EH (cell line): ENCODE results near the gene NRL.

Experiments used
- DNase-seq: peaks from one replicate; pipeline ENCODE4 v3.0.0-alpha.2; 2015; ENCODE audit warnings: low read depth

NRL gene

DNA sequence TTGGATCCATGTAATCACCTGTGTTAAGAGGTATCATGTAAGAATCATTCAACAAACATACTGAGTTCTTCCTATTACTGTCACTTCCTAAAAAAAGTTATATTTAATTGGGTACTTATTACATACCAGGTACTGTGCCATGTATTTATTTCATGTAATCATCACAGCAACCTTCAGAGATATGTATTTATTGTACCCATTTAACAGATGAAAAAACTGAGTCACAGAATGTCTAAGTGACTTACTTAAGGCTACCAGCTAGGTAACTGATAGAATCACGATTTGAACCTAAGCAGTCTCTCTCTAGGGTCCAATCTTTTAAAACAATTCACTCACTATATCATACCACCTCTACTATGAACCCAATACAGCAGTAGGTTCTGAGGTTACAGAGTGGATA, 29.7 kb upstream of the NRL start:
- DNase-seq, result no peak

DNA sequence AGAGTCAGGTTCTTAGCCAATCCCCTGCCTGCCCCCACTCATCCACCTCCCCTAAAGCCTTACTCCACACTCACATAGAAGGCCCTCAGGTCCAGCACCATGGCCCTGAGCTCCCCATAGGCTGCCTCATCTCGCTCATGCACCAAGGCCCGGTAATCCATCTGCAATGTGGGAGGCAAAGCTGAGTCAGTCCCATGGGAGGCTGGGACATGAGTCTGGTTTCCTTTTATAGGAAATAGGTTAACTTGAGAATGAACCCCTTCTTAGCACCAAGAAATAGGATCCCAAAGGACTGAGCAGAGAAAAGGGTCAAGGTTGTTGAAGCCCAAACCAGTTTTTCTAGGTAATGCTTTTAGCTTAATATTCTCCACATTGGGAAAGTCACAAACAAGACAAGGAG, 28.8 kb upstream of the NRL start:
- peak; percentile 22 for DNase-seq

DNA sequence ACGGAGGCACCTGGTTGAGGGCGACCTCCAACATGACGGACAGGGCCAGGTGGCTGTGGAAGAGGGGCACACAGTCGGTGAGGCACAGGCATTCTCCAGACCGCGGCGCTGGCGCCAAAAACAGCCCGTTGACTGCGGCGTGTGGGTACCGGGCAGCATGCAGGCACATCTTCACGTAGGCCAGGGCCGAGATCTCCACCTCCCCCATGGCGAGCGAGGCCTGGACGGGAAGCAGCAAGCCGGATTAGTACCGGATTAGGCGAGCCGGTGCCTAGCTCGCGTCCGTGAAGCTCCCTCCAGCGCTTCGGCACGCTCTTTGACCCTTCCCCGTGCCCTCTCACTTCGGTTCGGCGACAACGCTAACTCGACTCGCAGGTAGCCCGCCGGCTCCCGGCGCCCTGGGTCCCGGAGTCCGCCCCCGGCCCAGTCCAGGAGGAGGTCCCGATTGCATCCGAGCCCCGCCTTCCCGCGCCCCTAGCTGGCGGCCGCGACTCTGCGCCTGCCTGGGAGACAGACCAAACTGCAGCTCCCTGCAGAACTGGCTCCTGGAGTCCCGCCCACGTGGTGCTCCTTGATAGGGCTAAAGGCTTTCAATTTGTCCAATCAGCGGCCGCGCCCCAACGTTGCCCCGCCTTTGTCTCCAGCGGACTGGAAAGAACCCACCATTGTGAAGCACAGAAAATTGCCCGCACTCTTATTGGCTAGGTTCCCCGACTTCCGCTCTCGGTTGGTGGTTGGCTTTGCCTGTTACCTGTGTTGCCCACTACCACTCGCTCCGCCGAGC, 26.5 kb upstream of the NRL start, which contains the start of gene EMC9:
TSS of gene EMC9 (minus strand) at position 495 of the 784 bp plus-strand sequence. CDS start at position 208, 287 bp downstream.
- peak; percentile 100 for DNase-seq

DNA sequence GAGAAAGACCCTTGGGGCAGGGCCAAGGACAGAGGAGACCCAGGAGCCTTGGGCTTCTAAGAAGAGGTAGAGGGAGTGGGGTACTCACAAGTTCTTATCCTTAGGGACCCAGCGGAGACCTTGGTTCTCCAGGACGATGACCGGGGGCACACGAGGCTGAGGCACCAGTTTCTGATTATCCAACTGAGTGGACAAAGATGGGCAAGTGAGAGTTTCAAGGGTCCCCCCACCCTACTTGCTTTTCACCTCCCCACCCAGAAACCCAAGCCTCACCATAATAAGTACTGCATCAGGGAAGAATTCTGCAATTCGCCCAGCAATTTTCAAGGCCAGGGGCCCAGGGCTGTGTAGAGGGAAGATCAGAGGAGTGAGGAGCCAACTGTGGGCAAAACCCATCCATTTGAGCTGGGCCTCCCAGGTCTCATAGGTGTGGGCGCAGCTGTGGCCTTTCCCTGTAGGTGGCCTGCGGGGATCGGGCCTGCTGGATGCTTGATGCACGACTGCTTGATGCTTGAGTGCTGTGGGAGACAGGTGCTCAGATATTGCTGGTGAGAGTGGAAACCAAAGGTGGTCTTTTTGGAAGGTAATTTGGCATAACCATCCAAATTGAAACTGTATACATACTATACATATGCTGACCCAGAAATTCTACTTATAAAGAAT, 24.7 kb upstream of the NRL start:
- DNase-seq, result no peak

DNA sequence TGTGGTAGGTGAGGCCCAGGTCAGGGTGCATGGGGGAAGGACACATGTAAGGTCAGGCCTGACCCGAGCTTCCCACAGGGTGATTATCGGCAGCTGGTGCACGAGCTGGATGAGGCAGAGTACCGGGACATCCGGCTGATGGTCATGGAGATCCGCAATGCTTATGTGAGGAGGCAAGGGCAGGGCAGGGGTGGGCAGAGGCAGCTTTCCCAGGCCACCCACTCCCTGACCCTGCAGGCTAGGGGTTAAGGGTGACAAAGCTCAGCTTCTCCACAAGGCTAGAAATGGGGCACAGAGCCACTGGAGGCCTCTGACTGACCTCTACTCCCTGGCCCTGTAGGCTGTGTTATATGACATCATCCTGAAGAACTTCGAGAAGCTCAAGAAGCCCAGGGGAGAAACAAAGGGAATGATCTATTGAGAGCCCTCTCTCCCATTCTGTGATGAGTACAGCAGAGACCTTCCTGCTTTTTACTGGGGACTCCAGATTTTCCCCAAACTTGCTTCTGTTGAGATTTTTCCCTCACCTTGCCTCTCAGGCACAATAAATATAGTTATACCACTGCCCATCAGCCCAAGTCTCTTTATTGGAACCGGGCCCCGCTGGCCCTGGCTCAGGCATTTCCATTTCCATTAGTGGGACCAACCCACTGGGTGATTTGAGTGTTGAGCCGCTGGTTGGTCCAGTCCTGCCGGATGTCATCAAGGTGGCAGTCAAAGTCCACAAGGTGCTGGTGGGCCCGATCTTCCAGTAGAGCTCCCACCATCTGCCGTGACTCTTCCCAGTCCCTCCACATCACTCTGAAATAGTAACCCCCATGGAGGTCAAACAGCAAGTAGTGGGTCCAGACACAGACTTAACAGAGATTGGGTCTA, 23.9 kb upstream of the NRL start:
- no peak for DNase-seq

DNA sequence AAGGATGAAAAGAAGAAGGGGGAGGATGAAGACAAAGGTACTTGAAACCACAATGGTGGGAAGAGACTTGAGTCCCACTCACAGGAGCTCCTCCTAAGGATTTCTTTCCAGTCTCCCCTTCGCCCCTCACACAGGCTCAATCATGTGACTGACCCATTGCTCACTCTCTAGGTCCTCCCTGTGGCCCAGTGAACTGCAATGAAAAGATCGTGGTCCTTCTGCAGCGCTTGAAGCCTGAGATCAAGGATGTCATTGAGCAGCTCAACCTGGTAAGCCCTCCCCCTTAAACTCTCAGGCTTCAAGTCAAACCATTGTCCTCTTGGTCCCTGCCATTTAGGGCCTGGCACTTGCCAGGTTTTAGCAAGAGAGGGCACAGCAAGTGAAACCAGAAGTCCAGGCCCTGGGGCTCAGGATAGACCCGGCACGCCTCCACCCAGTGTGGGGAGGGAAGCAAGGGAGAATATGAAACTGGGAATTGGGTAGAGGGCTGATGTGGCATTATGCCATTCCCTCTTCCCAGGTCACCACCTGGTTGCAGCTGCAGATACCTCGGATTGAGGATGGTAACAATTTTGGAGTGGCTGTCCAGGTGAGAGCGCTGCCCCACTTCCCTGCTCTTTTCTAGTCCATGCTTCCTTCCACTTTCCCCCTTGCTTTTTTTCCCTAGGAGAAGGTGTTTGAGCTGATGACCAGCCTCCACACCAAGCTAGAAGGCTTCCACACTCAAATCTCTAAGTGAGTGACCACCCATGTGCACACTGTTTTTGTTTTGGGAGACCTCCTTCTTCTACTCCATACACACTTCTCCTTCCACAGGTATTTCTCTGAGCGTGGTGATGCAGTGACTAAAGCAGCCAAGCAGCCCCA, 23.0 kb upstream of the NRL start:
- no peak for DNase-seq

DNA sequence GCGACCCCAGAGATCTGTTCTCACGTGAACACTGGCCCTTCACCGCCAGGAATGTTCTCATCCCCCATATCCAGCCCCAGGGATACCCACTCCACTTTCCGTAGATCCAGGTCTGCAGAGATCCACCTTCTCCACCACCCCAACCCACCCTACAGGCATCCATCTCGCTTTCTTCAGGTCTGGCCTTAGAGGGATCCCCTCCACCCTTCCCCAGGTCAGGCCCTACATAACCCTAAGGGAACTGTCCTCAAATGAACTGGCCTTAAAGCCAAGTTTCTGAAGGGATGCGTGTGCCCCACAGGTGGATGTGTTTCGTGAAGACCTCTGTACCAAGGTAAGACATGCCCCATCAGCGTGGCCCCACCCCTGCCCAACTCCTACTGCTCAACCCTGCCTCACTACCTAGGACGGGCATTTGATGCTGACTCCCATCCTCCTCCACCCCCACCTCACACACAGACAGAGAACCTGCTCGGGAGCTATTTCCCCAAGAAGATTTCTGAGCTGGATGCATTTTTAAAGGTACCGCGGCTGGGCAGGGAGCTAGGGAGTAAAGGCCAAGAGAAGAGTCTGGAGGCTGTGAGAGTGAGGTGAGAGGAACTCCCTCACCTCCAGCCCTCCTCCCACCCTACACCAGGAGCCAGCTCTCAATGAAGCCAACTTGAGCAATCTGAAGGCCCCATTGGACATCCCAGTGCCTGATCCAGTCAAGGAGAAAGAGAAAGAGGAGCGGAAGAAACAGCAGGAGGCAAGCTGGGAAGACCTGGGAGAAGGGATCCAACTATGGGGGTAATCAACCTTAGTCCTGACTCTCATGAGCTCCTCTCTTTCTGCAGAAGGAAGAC, 22.2 kb upstream of the NRL start:
- DNase-seq, result peak; percentile 3

DNA sequence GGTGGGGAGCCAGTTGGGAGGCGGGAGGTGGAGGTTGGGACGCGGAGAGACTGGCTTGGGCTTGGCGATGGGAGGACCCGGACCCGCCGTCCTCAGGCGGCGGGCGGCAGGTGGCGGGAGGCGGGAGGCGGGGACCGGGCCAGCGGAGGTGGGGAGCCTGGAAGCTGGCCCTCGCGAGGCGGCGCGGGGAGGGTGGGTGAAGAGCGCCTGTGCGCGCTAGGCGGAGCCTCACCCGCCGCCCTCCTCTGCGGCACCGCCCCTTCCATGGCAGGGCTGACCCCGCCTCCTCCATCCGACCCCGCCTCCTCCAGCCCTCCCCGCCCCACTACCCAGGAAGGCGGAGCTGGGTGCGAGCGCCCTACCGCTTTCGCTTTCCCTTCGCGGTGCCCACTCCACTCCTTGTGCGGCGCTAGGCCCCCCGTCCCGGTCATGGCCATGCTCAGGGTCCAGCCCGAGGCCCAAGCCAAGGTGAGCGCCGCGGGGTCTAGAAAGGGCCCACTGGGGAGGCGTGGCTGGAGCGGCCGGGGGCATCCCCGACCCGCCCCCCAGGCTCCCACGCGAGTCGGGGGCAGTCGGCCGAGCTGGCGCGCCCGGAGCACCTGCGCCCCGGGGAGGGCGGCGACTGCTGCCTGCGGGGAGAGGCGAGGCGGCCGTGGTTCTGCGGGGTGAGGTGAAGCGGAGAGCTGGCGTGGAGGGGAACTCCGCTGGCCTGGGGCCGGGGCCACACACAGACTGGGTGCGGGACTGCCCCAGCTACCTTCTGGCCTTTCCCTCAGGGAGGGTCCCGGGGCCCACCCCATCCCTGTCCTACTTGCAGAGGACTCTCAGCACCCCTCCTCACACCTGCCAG, 21.3 kb upstream of the NRL start, which contains the start of gene PSME1:
TSS of gene PSME1 (plus strand) at position 361 of the 850 bp plus-strand sequence. CDS start at position 430, 69 bp downstream.
- DNase-seq, result peak; percentile 90

DNA sequence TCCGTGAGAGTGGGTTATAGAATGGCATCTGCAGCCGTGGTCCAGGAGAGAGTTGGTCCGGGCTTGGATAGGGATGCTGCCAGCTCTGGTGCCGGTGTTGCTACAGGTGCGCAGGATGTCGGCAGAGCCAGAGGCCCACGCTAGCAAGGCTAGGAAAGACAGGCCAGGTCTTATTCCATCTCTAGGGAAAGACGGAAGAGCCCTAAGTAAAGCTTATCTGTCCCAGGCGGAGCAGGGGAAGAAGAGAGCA, 20.8 kb upstream of the NRL start:
- DNase-seq, result no peak

DNA sequence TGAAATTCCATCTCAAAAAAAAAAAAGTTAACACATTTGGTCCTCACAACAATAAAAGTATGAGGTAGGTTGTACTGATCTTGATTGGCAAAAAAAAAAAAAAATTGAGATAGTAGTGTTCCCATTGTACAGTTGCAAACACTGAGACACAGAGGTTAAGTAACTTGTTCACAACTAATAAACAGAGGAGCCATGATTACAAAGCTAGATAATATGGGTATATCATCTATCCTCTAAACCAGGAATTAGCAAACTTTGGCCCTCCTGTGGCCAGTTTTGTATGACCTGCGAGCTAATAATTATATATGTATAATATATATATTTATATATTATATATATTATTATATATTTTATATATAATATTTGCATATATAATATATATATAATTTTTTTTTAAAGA, 19.0 kb upstream of the NRL start:
- no peak for DNase-seq

DNA sequence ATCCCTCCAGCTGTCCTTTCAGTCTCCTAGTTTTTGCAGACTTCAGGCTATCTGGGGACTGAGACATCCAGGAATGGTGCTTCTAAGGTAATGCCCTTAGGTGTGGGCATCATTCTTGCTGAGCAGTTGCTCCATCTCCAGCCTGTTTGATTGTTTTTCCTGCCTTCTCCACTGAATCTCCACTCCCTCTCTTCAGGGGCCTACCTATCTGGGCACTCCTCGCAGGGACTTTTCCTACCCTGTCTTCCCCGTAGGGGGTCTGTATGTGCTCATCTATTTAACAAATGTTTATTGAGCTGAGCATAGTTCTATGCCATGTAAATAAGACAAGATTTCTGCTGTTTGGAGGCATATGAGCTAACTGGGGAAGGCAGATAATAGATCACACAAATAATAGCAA, 18.2 kb upstream of the NRL start:
- no peak for DNase-seq

DNA sequence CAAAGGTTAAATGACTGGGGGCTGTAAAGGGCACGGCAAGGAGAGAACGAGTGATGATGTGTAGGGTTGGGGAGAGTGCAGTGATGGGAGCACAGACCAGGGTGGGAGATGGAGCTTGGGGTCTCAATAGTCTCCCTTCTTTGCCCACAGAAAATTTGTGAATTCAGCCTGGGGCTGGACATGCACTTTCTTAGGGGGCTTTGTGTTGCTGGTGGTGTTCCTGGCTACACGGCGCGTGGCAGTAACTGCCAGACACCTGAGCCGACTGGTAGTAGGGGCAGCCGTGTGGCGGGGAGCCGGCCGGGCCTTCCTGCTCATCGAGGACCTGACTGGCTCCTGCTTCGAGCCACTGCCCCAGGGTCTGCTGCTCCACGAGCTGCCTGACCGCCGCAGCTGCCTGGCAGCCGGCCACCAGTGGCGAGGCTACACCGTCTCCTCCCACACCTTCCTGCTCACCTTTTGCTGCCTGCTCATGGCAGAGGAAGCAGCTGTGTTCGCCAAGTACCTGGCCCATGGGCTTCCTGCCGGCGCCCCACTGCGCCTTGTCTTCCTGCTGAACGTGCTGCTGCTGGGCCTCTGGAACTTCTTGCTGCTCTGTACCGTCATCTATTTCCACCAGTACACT, 17.4 kb upstream of the NRL start:
- DNase-seq, result no peak

DNA sequence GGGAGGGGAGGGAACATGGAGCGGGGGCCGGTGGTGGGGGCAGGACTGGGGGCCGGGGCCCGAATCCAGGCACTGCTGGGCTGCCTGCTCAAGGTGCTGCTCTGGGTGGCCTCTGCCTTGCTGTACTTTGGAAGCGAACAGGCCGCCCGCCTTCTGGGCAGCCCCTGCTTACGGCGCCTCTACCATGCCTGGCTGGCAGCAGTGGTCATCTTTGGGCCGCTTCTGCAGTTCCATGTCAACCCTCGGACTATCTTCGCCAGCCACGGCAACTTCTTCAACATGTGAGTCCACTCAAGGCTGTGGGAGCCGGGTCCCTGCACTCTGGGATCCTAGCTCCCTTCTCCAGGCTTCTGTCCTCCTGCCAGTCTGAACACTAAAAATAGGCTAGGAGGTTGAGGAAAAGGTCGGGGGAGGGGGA, 16.8 kb upstream of the NRL start:
- DNase-seq, result no peak

DNA sequence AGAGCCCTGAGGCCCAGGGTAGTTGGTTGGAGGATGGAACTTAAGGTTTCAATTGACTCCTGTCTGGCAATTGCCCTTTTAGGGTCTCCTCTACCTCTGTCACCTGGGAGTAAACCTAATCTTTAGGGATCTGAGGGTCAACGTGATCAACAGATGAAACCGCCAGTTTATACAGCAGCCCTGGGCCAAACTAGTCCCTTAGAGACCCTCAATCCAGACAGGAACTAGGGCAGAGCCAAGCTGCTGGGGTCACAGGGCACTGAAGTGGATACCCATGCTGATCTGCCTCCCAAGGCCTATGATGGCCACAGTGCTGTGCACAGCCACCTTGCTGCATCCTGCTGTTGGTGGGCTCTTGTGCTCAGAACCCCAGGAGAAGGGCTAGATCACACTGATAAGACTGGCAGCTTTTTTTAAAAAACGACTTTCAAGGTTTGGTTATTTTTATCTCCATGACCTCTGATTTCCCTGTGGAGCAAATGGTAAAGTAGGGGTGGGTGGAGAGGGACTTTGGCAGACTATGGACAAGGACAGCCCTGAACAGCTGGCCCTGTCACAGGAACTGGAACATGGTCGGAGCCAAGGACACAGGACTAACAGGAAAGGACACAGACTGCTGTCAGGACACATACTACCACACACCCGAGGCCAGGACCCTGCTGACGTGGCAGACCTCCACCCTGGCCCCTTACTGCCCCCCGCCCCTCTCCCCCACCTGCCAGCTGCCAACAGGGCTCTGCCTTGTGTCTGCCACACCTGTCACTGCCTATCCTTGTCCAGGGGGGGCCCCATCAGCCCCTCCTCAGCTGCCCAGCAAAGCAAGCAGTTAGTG, 16.2 kb upstream of the NRL start:
- DNase-seq, result no peak

DNA sequence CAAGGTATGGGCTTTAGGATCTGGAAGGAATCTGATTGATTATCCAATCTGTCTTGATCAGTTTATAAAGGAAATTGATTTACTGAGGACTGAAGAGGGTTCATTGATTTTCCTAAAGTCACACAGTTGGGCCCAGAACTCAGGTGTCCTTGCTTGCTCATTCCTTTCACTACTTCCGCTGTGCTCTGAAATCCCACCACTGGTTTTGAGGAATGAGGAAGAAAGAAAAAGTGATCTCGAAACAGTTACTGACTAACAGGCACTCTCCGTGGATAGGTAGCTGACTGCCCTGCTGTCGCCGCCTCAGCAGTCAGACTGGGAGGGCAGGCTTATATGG, 15.6 kb upstream of the NRL start, which contains the start of gene FITM1:
TSS of gene FITM1 (plus strand) at position 280 of the 337 bp plus-strand sequence. CDS start 905 bp downstream, outside the sequence.
- DNase-seq, result no peak

DNA sequence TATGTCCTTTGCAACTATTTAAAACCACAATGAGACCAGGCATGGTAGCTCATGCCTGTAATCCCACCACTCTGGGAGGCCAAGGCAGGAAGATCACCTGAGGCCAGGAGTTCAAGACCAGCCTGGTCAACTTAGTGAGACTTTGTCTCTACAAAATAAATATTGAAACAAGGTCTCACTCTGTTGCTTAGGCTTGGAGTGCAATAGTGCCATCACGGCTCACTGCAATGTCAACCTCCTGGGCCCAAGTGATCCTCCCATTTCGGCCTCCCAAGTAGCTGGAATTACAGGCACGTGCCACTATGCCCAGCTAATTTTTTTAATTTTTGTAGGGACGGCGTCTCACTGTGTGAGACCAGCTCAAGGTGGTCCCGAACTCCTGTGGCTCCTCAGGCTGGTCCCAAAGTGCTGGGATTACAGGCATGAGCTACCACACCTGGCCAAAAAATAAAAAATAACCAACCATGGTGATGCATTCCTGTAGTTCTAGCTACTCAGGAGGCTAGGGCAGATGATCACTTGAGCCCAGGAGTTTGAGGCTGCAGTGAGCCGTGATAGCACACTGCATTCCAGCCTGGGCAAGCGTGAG, 14.8 kb upstream of the NRL start:
- DNase-seq, result no peak

DNA sequence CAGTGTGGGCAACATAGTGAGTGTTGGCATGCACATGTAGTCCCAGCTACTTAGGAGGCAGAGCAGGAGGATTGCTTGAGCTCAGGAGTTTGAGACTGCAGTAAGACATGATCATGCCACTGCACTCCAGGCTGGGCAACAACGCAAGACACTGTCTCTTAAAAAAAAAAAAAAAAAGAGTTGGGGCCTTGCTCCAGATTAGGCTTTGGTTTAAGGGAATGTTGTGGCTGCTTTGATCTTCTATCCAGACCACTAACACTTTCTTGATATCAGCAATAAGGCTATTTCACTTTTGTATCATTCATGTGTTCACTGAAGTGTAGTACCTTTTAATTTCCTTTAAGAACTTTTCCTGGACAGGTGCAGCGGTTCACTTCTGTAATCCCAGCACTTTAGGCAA, 12.9 kb upstream of the NRL start:
- no peak for DNase-seq

DNA sequence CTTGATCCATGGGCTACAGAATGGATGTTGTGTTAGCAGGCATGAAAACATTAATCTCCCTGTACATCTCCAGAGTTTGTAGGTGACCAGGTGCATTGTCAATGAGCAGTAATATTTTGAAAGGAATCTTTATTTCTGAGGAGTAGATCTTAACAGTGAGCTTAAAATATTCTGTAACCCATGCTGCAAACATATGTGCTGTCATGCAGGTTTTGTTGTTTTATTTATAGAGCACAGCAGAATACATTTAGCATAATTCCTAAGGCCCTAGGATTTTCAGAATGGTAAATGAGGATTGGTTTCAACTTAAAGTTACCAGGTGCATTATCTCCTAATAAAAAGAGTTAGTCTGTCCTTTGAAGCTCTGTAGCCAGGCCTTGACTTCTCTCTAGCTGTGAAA, 12.2 kb upstream of the NRL start:
- no peak for DNase-seq
